HG02943 (cell line): ENCODE measurements around the gene TRAF3.
"Not testable (repeated sequence)": the region's sequence is repeated elsewhere in the genome, so short reads cannot be mapped to it uniquely, and the experiment has no call there.

Source experiments
- ATAC-seq: cut with Tn5 transposase; IDR thresholded peaks from one replicate; pipeline ENCODE4 v1.9.1; 2021; ENCODE audit warnings: mild to moderate bottlenecking, low read depth, moderate library complexity; ENCODE audit not compliant: unreplicated experiment

The TRAF3 gene

DNA sequence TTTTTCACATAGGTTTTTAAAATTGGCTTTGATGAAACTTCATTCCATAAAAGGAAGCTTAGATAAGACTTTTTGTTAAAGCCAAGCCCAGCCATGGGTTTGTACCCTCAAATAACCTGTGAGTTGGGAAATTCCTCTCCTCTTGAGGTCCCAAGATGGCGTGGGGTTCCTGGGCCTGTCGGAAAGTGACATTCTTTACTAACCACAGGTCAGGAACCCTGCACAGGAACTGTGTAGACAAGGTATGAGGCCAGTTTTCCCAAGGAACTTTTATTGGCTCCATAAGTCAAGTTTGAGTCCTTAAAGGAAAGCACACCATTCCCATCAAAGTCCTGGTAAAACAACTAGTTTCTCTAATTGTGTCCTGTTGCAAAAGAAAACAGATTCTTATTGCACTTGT is 80.2 kb downstream of the TRAF3 start:
- no peak for ATAC-seq

DNA sequence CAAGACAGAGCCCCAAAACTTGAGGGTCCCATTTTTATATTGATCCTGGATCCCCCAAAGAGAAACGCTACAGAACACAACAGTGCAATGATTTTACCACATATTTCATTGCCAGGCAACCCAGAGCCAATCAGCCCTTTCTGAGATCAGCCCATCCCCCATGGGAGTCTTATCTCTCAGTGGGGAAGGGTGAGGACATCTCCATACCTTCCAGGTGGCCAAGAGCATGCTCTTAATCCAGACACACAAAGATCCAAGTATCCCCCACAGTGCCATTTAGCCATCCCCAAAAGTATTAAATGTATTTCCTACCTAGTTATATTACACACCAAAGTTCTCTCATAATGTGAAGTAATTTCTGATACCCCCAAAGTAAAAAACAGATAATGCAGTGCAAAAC is 82.7 kb downstream of the TRAF3 start:
- no peak for ATAC-seq

DNA sequence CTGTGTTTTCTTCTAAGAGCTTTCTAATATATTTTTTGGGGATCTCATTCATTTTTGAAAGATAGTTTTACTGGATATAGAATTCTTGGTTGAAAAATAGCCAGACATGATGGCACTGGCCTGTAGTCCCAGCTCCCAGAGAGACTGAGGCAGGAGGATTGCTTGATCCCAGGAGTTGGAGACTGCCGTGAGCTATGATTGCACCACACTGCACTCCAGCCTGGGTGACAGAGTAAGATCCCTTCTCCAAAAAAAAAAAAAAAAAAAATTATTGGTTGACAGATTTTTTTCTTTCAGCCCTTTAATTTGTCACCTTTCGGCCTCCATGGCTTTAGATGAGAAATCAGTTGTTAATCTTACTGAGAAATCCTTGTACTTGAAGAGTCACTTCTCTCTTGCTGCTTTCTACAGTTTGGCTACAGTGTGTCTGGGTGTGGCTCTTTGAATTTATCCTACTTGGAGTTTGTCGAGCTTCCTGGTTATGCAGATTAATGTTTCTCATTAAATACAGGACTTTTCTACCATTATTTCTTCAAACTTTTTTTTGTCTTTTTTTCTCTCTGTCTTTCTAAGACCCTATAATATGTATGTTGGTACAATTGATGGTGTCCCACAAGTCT is 85.0 kb downstream of the TRAF3 start:
- ATAC-seq: no peak

DNA sequence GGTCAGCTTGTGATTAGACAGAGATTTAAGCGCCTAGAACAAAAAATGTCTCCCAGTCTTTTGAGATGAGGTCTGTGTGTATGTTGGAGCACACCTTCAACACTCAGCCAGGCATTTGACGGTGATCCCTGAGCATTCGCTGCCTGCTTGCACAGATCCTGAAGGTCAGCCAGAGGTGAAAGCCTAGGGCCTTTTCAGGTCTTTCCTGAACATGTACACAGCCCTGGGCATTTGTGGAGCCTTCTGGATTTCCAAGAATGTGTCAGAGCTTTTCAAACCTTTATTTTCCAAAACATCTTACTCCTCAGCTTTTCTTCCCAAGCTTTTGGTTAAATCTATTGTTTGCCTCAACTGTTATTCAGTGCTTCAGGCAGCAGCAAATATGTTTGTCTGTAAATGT is 86.1 kb downstream of the TRAF3 start:
- no peak for ATAC-seq

DNA sequence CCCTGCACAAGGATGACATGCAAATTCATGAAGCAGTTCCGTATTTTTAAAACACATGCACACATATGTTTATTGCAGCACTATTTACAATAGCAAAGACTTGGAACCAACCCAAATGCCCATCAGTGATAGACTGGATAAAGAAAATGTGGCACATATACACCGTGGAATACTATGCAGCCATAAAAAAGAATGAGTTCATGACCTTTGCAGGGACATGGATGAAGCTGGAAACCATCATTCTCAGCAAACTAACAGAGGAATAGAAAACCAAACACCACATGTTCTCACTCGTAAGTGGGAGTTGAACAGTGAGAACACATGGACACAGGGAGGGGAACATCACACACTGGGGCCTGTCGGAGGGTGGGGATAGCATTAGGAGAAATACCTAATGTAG is 88.7 kb downstream of the TRAF3 start:
- not testable (repeated sequence) for ATAC-seq

DNA sequence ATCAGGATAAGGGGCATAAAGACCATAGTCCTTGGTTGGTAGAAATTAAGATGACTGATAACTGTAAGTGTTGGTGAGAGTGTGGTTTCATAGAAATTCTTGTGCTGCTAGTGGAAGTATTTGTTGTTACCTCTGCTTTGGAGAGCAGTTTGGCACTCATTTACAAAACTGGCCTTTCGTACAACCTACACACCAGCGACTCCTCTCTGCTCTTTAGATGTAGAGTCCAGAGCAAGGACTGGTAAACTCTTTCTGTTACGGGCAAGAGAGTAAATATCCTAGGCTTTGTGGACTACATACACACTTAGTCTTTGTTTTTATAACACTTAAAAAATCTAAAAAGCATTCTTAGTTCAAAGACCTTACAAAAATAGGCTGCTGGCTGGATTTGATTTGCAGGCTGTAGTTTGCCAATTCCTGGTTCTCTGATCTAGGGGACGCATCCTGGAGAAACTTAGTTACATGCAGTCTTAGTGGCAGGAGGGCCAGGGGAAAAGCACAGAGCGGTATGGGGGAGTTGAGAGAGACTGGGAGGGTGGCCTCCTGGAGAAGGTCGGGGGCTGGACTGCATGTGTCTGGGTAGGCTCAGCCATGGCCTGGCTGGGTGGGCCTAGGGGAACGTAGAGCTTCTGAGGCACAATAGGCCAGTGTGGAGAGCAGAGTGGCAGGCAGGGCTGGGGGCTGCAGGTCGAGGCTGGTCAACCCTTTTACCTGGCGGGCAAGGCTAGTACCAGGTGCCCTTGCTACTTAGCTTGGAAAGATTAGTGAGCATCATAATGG is 89.9 kb downstream of the TRAF3 start:
- no peak for ATAC-seq

DNA sequence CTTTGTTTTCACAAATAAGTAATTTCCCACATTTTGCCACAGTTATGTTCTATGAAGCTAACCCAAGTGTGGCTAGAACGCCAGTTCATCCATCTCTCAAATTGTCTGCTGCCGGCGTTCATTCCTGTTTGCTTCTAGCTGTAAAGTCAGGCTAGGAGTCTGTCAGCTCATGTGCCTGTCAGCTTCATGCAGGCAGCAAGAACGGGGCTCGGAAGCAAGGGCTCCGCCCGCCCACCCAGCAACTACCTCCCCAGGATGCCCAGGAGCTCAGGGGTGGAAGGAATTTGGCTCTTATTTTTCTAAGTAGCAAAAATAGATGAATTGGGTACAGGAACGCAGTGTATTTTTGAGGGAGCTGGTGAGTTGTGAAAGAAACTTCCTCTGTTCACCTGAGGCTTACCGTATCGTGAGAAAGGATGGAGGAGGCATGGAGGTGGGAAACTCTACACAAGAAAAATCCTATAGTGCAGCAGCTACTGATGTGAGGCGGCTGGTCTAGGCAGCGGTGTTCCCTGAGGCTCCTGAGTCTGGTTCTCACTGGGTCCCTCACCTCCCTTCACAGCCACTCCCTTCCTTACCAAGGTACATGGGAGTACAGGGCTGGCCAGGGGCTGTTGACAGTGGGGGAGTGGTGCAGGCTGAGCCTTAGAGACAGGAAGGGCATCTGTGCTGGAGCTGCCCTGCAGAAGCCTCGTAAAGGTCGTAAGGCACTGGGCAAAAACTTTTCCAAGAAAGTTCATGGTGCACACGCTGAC is 90.8 kb downstream of the TRAF3 start:
- ATAC-seq: no peak

DNA sequence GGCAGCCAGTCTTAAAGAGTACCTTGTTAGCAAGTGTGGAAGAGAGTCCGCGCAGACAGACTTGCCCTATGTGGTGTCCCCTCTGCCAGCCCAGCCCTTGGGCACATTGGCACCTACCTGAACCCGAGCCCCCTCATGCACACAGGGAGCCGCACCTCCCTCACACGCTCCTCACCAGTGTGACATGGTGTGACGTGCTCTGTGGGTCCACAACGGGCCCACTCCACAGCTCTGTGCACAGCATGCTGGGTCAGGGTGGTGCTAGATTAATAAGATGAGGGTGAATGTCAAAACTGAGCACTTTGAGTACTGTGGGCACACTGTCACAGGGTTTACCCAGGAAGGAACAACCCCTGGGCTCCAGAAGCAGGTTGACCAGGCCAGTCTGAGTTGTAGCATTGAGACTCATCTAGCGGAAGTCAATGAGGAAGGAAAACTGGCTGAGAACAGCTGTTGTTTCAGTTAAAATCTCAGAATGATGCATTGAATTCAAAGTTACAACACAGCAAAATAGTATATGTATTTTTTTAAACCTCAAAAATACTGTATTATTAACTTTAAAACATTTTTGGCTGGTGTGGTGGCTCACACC is 91.8 kb downstream of the TRAF3 start:
- no peak for ATAC-seq

DNA sequence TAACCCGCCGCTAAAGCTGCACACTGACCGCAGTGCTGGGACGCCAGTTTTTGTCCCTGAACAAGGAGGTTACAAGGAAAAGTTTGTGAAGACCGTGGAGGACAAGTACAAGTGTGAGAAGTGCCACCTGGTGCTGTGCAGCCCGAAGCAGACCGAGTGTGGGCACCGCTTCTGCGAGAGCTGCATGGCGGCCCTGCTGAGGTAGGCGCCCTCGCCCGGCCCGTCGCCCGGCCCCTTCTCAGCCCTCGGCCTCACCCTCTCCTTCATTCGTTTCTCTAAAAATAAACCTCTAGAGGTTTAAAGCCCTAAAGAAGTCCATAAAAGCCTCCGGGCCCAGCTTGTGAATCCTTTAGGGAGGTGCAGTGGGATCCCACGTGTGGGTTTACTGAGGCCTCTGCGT is 93.0 kb downstream of the TRAF3 start:
- no peak for ATAC-seq

DNA sequence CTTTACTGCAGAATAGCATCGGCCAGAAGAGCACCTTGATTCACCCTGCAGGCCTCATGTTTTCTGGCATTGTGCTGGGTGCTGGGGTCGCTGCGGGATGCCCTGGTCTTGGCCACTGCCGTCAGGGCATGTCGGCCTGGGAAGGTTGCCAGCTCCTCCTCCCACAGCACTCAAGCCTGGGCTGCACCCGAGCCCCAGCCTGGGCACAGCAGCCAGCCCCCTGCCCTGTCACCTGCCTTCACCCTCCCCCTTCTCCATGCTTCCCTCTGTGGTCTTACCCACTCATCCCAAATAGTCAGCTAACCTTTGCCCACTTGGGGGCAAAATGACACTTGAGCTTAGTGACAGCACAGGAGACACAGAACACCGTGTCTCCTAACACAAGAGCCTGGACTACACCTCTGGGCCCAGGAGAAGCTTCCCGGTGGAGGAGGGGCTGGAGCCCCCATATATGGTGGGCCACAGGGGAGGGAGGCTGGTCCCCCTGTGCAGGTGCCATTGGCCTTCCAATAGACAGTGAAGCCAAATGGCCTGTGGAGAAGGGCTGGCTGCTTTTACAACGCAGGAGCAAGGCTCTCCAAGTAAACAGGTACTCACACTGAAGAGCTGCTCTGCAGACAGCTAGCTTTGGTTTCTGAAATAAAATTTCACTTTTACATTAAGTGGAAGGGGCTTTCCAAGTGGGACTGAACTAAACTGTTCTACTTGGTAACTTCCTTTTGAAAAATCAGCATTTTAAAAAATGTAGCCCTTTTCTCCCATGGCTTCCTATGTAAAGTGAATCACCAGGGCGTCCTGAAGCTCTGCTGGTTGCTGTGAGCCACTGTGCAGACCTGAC is 94.0 kb downstream of the TRAF3 start:
- ATAC-seq: no peak

DNA sequence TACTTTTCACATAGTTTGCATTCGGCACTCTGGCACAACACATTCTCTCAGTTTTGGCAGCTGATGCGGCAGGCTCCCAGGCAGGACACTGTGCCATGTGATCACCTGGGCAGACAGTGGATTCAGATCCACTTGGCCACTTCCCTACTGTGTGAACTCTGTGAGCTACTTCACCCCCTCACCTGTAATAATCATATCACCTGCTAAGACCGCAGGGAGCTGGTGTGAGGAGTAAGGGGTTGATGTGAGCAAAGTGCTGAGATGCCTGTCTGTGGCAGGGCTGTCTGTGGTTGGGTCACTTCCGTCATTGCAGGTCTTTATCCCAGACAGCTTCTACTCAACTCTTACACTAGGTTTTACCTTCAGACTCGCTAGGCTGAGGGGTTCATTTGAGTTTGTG is 94.8 kb downstream of the TRAF3 start:
- ATAC-seq: no peak

DNA sequence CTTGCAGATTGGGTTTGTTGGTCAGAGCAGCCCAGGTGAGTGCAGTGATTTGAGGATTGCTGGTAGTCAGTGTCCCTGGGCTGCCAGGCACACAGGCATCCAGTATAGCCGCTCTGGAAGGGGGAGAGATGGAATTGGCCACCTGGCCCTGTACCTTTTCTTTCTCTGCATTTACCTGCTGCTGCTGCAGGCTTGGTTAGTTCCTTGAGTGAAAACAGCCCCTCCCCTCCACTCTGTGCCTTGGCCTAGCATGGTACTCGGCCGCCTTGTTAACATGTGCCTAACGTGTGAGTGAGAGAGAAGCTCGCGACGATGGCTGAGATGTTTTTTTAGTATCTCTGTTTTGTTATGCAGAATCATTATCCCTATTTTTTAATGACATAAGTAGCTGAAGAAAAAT is 95.9 kb downstream of the TRAF3 start:
- no peak for ATAC-seq

DNA sequence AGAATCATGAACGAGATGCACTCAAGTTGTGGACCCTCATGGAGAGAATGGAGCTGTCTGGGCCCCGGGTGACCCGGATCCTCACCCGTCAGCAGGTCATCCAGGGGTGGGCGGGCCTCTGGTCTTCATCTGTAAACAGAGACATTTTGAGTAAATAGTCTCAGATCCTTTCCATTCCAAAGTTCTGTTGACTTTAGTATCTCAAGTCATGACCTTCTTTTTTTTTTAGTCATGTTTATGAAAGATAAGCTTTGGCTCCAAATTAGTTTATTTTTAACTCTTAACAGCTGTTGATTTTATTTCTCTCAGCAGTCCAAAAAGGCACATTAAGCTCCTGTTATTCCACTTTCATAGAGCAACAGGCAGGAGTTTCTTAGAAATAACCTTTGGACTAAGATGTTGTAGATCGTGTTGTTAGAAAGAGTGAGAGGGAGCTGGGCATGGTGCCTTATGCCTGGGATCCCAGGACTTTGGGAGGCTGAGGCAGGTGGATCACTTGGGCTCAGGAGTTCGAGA is 96.4 kb downstream of the TRAF3 start:
- ATAC-seq: no peak

DNA sequence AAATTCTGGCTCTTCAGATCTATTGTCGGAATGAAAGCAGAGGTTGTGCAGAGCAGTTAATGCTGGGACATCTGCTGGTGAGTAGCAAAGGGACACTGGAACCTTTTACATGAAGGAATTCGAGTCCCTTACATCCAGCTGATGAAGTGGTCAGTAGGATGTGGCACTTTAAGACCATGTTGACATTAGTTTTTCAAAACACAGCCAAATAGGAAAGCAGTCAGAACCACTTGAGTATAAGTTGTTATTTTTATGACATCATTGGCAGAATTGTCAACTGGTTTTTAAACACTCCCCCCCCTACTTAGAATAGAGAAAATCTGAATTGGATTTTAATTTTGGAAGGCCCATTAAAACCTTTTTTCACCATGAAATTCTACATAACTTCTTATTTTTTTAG is 98.4 kb downstream of the TRAF3 start:
- ATAC-seq: no peak

DNA sequence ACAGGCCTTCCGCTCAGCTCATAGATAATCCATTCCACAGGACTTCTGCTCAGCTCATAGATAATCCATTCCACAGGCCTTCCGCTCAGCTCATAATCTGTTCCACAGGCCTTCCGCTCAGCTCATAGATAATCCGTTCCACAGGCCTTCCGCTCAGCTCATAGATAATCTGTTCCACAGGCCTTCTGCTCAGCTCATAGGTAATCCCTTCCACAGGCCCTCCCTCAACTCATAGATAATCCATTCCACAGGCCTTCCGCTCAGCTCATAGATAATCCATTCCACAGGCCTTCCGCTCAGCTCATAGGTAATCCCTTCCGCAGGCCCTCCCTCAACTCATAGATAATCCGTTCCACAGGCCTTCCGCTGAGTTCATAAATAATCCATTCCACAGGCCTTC is 100.3 kb downstream of the TRAF3 start:
- ATAC-seq: not testable (repeated sequence)

DNA sequence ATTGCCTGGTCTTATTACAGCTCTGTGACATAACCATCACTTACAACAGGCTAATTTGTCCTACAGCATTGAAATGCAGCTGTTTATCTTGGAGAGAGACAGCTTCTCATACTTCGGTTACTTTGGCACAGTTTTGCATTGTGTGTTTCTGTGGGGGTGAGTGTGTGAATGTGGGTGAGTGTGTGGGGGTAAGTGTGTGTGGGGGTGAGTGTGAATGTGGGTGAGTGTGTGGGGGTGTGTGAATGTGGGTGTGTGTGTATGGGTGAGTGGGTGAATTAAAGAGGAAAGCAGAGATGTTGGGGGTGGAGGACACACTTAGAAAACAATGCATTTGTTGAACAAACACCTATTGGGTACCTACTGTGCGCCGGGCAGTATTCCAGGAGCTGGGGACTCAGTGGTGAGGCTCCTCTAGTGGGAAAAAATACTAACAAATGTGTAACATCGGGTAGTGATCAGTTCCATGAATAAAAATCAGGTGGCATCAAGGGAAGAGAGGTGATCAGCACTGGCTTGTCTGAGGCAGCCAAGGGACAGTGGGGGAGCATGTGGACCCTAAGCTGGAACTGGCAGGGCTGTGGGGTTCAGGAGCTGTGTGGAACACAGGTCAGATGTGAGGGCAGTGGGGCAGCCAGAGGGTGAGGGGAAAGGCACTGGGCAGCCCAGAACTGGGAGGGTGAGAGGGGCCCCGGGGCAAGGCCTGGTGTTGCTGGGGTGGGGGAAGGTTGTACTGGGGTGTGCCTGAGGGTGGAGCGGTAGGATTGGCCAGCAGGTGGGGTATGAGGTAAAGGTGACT is 101.1 kb downstream of the TRAF3 start:
- no peak for ATAC-seq

DNA sequence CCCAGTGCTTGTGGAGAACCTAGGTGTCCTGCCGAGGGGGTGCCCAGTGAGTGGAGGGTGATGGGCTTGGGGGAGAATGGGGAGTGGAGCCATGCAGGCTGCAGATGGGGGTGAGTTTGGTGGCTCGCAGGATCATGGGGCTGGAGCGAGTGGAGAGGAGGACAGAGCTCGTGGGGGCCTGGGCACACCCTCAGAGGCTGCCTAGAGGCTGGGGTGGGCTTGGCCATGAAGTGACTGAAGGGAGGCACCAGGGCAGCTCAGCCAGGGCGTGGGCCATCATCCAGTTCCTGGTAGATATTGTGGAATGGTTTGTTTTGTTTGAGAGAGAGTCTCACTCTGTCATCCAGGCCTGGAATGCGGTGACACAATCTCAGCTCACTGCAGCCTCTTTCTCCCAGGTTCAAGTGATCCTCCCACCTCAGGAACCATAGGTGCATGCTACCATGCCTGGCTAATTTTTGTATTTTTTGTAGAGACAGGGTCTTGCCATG is 101.8 kb downstream of the TRAF3 start:
- ATAC-seq: no peak

DNA sequence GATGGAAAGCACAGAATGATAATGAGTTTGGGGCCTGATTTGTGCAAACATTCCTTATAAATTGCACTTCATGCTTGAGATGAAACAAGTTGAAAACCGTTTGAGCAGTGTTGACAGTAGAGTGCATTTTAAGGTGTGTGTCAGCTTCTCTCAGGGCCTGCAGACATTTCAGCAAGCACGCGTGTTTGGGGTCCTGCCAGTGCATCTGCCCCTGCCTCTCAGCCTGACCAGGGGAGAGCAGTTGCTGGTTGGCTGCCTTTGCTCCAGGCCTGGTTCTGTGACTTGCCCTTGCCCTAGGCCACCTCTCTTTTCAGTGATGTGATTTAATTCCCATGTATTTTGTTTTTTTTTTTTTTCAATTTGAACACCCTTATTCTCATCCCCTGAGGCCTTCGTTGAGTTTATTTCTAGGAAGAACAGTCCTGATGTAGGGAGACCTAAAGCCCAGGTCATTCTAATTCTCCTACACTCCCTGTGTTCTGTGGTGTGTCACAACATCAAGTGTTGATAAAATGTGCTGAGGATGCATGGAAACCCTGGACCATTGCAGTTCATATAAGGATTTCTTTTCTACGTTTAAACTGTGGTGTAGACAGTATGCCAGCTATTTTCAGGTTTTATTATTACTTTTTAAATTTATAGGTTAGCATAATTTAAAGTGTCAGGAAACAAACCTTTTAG is 105.1 kb downstream of the TRAF3 start:
- ATAC-seq: no peak

DNA sequence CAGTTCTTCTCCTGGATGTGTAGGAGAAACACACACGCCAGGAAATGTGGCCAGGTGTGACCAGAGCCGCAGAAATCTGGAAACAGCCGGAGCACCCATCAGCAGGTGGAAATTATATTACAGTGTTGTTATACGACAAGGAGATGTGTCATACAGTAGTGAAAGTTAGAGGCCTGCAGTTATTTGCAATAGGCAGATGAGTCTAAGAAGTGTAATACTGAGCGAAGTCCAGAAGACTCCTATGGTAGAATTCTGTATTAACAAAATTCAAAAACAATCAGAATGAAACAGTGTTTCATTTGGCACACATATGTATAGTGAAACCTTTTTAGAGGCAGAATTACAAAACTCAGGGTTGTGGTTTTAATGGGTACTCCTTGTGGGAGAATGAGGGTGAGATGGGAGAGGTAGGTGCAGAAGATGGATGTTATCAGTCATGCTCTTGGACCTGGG is 105.9 kb downstream of the TRAF3 start:
- ATAC-seq: no peak
